ENCODE results near the gene SGPP1. TPM values are rescaled to one million over a fixed set of nuclear protein-coding genes. Genes with fewer than 3 reads are reported as not detected.

The SGPP1 gene
- total RNA-seq, 1 experiment from 2014 or later = 17.7 TPM

- DNase-seq (ENCODE audit: low read depth, low spot score) (no peak), ATAC-seq (no peak)
- no peaks in the 10 kb centered on the region for H3K9me2 ChIP-seq (ENCODE audit: insufficient read depth)
- no peaks in the 10 kb centered on the region for H3K9me3 ChIP-seq (ENCODE audit: control insufficient read depth in 1 of 2, insufficient read depth in 1 of 2, low read depth in 1 of 2, low read length in 2 of 2)
- POLR2A ChIA-PET = no interaction called here
- H3K36me3 ChIP-seq (ENCODE audit: control insufficient read depth in 1 of 2, insufficient read depth in 2 of 2, low read length in 2 of 2) = peaks cover 0 to 6% of the 10 kb centered on the region in 2 experiments; a peak in 1 of 4 replicates
- CTCF ChIA-PET = no interaction called here
- H3K4me1 ChIP-seq (ENCODE audit: control insufficient read depth in 1 of 2, insufficient read depth in 2 of 2, low read length in 2 of 2) = peaks cover 3 to 13% of the 10 kb centered on the region in 2 experiments; a peak in 2 of 4 replicates
- intact Hi-C loops (cut with micrococcal nuclease) = no loop called here
- H3K27me3 ChIP-seq (ENCODE audit: insufficient read depth, low read length) = no peaks in the 10 kb centered on the region
- TF ChIP-seq POLR2A (IDR thresholded peaks at IDR 0.05; ENCODE audit: borderline replicate concordance, extremely low read depth, insufficient read depth, insufficient read length) (no peak), JUND (IDR thresholded peaks at IDR 0.05) (no peak)
- peaks cover 55% of the 10 kb centered on the region for H3K79me2 ChIP-seq (ENCODE audit: insufficient read depth, low read length)
- no peak overlapping the region for H3K4me3 ChIP-seq (replicated peaks in 1 of 2; ENCODE audit: low read depth in 1 of 2, low read length in 2 of 2)
- H3K4me2 ChIP-seq (ENCODE audit: low read length) = no peak overlapping the region
- BruUV-seq (replicated peaks) = no TSS peak
- H3K9ac ChIP-seq (ENCODE audit: low read length) = no peak overlapping the region
- RAD21 ChIA-PET (ENCODE audit: low non-redundant PET in 1 of 2, low total read pairs in 2 of 2, uncharacterized antibody in 2 of 2, unreplicated experiment in 2 of 2) = interaction anchor here in 1 of 2 experiments (0.7 kb wide), 1 partner anchor 593 kb away, joined by 3 read pairs; no protein-coding TSS in a partner anchor
- no peak overlapping the region for H3K27ac ChIP-seq (ENCODE audit: low read depth, low read length)
- H2AFZ ChIP-seq (ENCODE audit: low read depth, low read length, poor library complexity, severe bottlenecking) = no peak overlapping the region
- H4K20me1 ChIP-seq (ENCODE audit: insufficient read depth) = peaks cover 9% of the 10 kb centered on the region; the same call in 1 of the 2 replicates
Measured at GRCh38 chr14:63710497-63710896, 17.4 kb downstream of the SGPP1 start.

- Histone ChIP-seq H3K4me2 (ENCODE audit: low read length) (no peak overlapping the region), H3K27me3 (ENCODE audit: insufficient read depth, low read length) (no peaks in the 10 kb centered on the region), H3K4me3 (replicated peaks in 1 of 2; ENCODE audit: low read depth in 1 of 2, low read length in 2 of 2) (no peak overlapping the region), H3K79me2 (ENCODE audit: insufficient read depth, low read length) (peaks cover 51% of the 10 kb centered on the region), H3K9me2 (ENCODE audit: insufficient read depth) (no peaks in the 10 kb centered on the region), H2AFZ (ENCODE audit: low read depth, low read length, poor library complexity, severe bottlenecking) (no peak overlapping the region), H3K9me3 (ENCODE audit: control insufficient read depth in 1 of 2, insufficient read depth in 1 of 2, low read depth in 1 of 2, low read length in 2 of 2) (no peaks in the 10 kb centered on the region), H3K4me1 (ENCODE audit: control insufficient read depth in 1 of 2, insufficient read depth in 2 of 2, low read length in 2 of 2) (peaks cover 3 to 13% of the 10 kb centered on the region in 2 experiments; a peak in 2 of 4 replicates), H3K27ac (ENCODE audit: low read depth, low read length) (no peak overlapping the region), H3K36me3 (ENCODE audit: control insufficient read depth in 1 of 2, insufficient read depth in 2 of 2, low read length in 2 of 2) (peaks cover 0 to 6% of the 10 kb centered on the region in 2 experiments; a peak in 1 of 4 replicates), H3K9ac (ENCODE audit: low read length) (no peak overlapping the region), H4K20me1 (ENCODE audit: insufficient read depth) (peaks cover 9% of the 10 kb centered on the region; the same call in 1 of the 2 replicates)
- CTCF ChIA-PET = no interaction called here
- RAD21 ChIA-PET (ENCODE audit: low non-redundant PET in 1 of 2, low total read pairs in 2 of 2, uncharacterized antibody in 2 of 2, unreplicated experiment in 2 of 2) = no interaction called here
- no peak for TF ChIP-seq SP1 (IDR thresholded peaks at IDR 0.05; ENCODE audit: low read depth)
- TF ChIP-seq YY1 (IDR thresholded peaks at IDR 0.05; ENCODE audit: extremely low read depth, insufficient replicate concordance, low read depth, low read length) = no peak
- no peak for TF ChIP-seq EZH2phosphoT487 (IDR thresholded peaks at IDR 0.05; ENCODE audit: borderline replicate concordance)
- TF ChIP-seq ELF1 (IDR thresholded peaks at IDR 0.05; ENCODE audit: borderline replicate concordance, low read depth) = no peak
- TF ChIP-seq POLR2AphosphoS5 (IDR thresholded peaks at IDR 0.05; ENCODE audit: low read depth, low read length) = no peak
- TF ChIP-seq FOSL1 (IDR thresholded peaks at IDR 0.05; ENCODE audit: low read depth) = no peak
- TF ChIP-seq SRF (IDR thresholded peaks at IDR 0.05; ENCODE audit: low read depth) = no peak
- no peak for TF ChIP-seq CEBPB (IDR thresholded peaks at IDR 0.05; ENCODE audit: low read depth)
- TF ChIP-seq ZNF274 (IDR thresholded peaks at IDR 0.05; ENCODE audit: low read depth, low read length) = no peak
- TF ChIP-seq JUND (IDR thresholded peaks at IDR 0.05) = no peak
- no peak for TF ChIP-seq ATF3 (IDR thresholded peaks at IDR 0.05)
- no peak for TF ChIP-seq ZFX (IDR thresholded peaks at IDR 0.05)
- no peak for TF ChIP-seq RAD21 (IDR thresholded peaks at IDR 0.05; ENCODE audit: low read depth)
- TF ChIP-seq EGR1 (IDR thresholded peaks at IDR 0.05; ENCODE audit: low read depth) = no peak
- no peak for TF ChIP-seq CBX3 (IDR thresholded peaks at IDR 0.05; ENCODE audit: low read depth)
- TF ChIP-seq TCF7L2 (IDR thresholded peaks at IDR 0.05; ENCODE audit: borderline replicate concordance, extremely low read depth, insufficient read depth, insufficient read length) = no peak
- TF ChIP-seq, protein P1, sequence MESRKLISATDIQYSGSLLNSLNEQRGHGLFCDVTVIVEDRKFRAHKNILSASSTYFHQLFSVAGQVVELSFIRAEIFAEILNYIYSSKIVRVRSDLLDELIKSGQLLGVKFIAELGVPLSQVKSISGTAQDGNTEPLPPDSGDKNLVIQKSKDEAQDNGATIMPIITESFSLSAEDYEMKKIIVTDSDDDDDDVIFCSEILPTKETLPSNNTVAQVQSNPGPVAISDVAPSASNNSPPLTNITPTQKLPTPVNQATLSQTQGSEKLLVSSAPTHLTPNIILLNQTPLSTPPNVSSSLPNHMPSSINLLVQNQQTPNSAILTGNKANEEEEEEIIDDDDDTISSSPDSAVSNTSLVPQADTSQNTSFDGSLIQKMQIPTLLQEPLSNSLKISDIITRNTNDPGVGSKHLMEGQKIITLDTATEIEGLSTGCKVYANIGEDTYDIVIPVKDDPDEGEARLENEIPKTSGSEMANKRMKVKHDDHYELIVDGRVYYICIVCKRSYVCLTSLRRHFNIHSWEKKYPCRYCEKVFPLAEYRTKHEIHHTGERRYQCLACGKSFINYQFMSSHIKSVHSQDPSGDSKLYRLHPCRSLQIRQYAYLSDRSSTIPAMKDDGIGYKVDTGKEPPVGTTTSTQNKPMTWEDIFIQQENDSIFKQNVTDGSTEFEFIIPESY (IDR thresholded peaks at IDR 0.05; ENCODE audit: extremely low read depth, insufficient replicate concordance, low read length) = no peak
- POLR2A ChIA-PET = no interaction called here
- DNase-seq (ENCODE audit: low read depth, low spot score) (no peak), ATAC-seq (no peak)
- intact Hi-C loops (cut with micrococcal nuclease) = no loop called here
- no TSS peak for BruUV-seq (replicated peaks)
Measured at GRCh38 chr14:63709589-63709988, 18.3 kb downstream of the SGPP1 start.

Data from HCT116 (cell line).